Right ventricle myocardium superior (tissue), 1 donor: ENCODE results near the gene MYPN. TPM values are rescaled to one million over a fixed set of nuclear protein-coding genes. Genes with fewer than 3 reads are reported as not detected.
"Not testable (repeated sequence)": the region's sequence is repeated elsewhere in the genome, so short reads cannot be mapped to it uniquely, and the experiment has no call there.

Source experiments
- ATAC-seq: fragments of 200-7000 bp; cut with Tn5 transposase; one replicate; pipeline ENCODE4 v1.9.1; 2020; ENCODE audit warnings: mild to moderate bottlenecking; ENCODE audit not compliant: poor library complexity
- DNase-seq: peaks from one replicate; pipeline ENCODE4 v3.0.0-alpha.2; 2020
- intact Hi-C: fragments of 100-400 bp; cut with DNase I; formaldehyde crosslinking; loops from one replicate; pipeline ENCODE4 v1.11.2; 2022
- total RNA-seq: library from RNA; stranded (reverse); fragmentation: NEBNext Ultra II Directional; extraction: Animal tissue kit (Norgen Biotek cat#: 25700); gene quantifications from one replicate; pipeline ENCODE4 v1.2.1, GENCODE V29; 2021
- donor health status: DM: no; HTN: yes; CAD: no; lungs with severe emphysema.

Gene MYPN
- total RNA-seq, 1 donor from 2014 or later: 92.0 TPM

GRCh38 chr10:68239069-68239468 lies 129.8 kb downstream of the MYPN start:
- ATAC-seq (no peak), DNase-seq (no peak)
- intact Hi-C loops: no loop called here

GRCh38 chr10:68239596-68240150 lies 130.4 kb downstream of the MYPN start:
- ATAC-seq (no peak), DNase-seq (no peak)
- intact Hi-C loops: no loop called here

GRCh38 chr10:68242051-68242450 lies 132.8 kb downstream of the MYPN start:
- DNase-seq (no peak), ATAC-seq (no peak)
- intact Hi-C loops: no loop called here

GRCh38 chr10:68246397-68246796 lies 137.1 kb downstream of the MYPN start:
- DNase-seq, intact Hi-C loops, ATAC-seq: not testable (repeated sequence)

- no peak for ATAC-seq
- intact Hi-C loops: no loop called here
- no peak for DNase-seq
Observed at GRCh38 chr10:68247931-68248330, 138.6 kb downstream of the MYPN start.

GRCh38 chr10:68249297-68249696 lies 140.0 kb downstream of the MYPN start:
- DNase-seq (no peak), ATAC-seq (no peak)
- intact Hi-C loops: no loop called here

GRCh38 chr10:68251151-68251550 lies 141.9 kb downstream of the MYPN start:
- DNase-seq (no peak), ATAC-seq (no peak)
- intact Hi-C loops: no loop called here

GRCh38 chr10:68251625-68252495 lies 142.6 kb downstream of the MYPN start:
- no peak for ATAC-seq
- intact Hi-C loops: no loop called here
- DNase-seq: no peak

- no peak for DNase-seq
- no peak for ATAC-seq
- intact Hi-C loops: no loop called here
Observed at GRCh38 chr10:68253346-68253745, 144.1 kb downstream of the MYPN start.

- intact Hi-C loops: no loop called here
- DNase-seq: peak; percentile 82
- ATAC-seq: peak; percentile 92
Observed at GRCh38 chr10:68261132-68261856, 152.0 kb downstream of the MYPN start.

Other genes starting within 250 kb of the MYPN start
- gene SIRT1, start 224.8 kb upstream of the MYPN start, total RNA-seq: 11.7 TPM
- 24.1 TPM for gene HERC4, start 34.2 kb upstream of the MYPN start, total RNA-seq
- not detected for gene ATOH7, start 122.6 kb downstream of the MYPN start, total RNA-seq
- 122 TPM for gene HNRNPH3, start 222.6 kb downstream of the MYPN start, total RNA-seq
- gene PBLD, start 223.4 kb downstream of the MYPN start, total RNA-seq: 3.4 TPM